HepG2 (cell line): ENCODE data around the gene ARHGEF16. TPM values are rescaled to one million over a fixed set of nuclear protein-coding genes. Genes with fewer than 3 reads are reported as not detected.
A peak's percentile ranks its signal among the peaks of the same experiment; 100 is the strongest.

Experiments used
- HES4 ChIP-seq: sonication (generic); formaldehyde crosslinking; IDR thresholded peaks from 2 replicates; pipeline ENCODE4 v1.9.0; 2021; ENCODE audit warnings: mild to moderate bottlenecking, missing genetic modification reagents, borderline replicate concordance
- HNRNPH1 ChIP-seq: fragments of 200-400 bp; formaldehyde crosslinking; optimal IDR thresholded peaks from 2 replicates; pipeline ENCODE3; 2017; ENCODE audit warnings: mild to moderate bottlenecking, low read depth, low read length
- IRX3 ChIP-seq: sonication (generic); formaldehyde crosslinking; IDR thresholded peaks from 2 replicates; pipeline ENCODE4 v1.8.1; 2023; ENCODE audit warnings: mild to moderate bottlenecking, low read depth, missing genetic modification reagents, borderline replicate concordance
- JARID2 ChIP-seq: sonication (generic); formaldehyde crosslinking; IDR thresholded peaks from 2 replicates; pipeline ENCODE4 v1.8.1; 2023; ENCODE audit warnings: missing genetic modification reagents, inconsistent platforms; ENCODE audit not compliant: insufficient replicate concordance
- LRRFIP1 ChIP-seq: sonication (generic); formaldehyde crosslinking; conservative IDR thresholded peaks from 2 replicates; pipeline ENCODE4 v1.4.0; 2020; ENCODE audit warnings: missing genetic modification reagents
- MAF1 ChIP-seq: sonication (generic); formaldehyde crosslinking; IDR thresholded peaks from 2 replicates; pipeline ENCODE4 v1.5.0; 2020; ENCODE audit warnings: missing genetic modification reagents, borderline replicate concordance
- MTERF4 ChIP-seq: sonication (generic); formaldehyde crosslinking; IDR thresholded peaks from 2 replicates; pipeline ENCODE4 v1.8.0; 2023; ENCODE audit warnings: mild to moderate bottlenecking, missing genetic modification reagents
- NCOA2 ChIP-seq: sonication (generic); formaldehyde crosslinking; IDR thresholded peaks from 2 replicates; pipeline ENCODE4 v1.8.0; 2022; ENCODE audit warnings: inconsistent platforms
- NR1H2 ChIP-seq: sonication (generic); formaldehyde crosslinking; IDR thresholded peaks from 2 replicates; pipeline ENCODE4 v1.8.1; 2022; ENCODE audit warnings: low read depth, missing genetic modification reagents, borderline replicate concordance
- NRL ChIP-seq: sonication (generic); formaldehyde crosslinking; IDR thresholded peaks from 2 replicates; pipeline ENCODE4 v1.5.0; 2020; ENCODE audit warnings: missing genetic modification reagents, mild to moderate bottlenecking, moderate library complexity, borderline replicate concordance
- PITX1 ChIP-seq: sonication (generic); formaldehyde crosslinking; IDR thresholded peaks from 2 replicates; pipeline ENCODE4 v1.5.1; 2020; ENCODE audit warnings: mild to moderate bottlenecking, missing genetic modification reagents
- RARG ChIP-seq: sonication (generic); formaldehyde crosslinking; IDR thresholded peaks from 2 replicates; pipeline ENCODE4 v1.4.0; 2020; ENCODE audit warnings: low read depth, mild to moderate bottlenecking, missing genetic modification reagents
- SMAD1 ChIP-seq: sonication (generic); formaldehyde crosslinking; IDR thresholded peaks from 2 replicates; pipeline ENCODE4 v1.4.0; 2020; ENCODE audit warnings: missing genetic modification reagents, low read depth, mild to moderate bottlenecking, borderline replicate concordance
- SNRNP70 ChIP-seq: fragments of 200-400 bp; formaldehyde crosslinking; IDR thresholded peaks from 2 replicates; pipeline ENCODE4 v1.6.1; 2017; ENCODE audit warnings: mild to moderate bottlenecking, low read depth, low read length, moderate library complexity
- TRIM24 ChIP-seq: sonication (generic); formaldehyde crosslinking; IDR thresholded peaks from 2 replicates; pipeline ENCODE4 v1.8.0; 2022; ENCODE audit warnings: mild to moderate bottlenecking, missing genetic modification reagents
- ZFY ChIP-seq: sonication (generic); formaldehyde crosslinking; IDR thresholded peaks from 2 replicates; pipeline ENCODE4 v1.4.0; 2020; ENCODE audit warnings: missing genetic modification reagents
- ZNF281 ChIP-seq: sonication (generic); formaldehyde crosslinking; IDR thresholded peaks from 2 replicates; pipeline ENCODE4 v1.4.0; 2020; ENCODE audit warnings: missing genetic modification reagents, borderline replicate concordance
- ZNF460 ChIP-seq: sonication (generic); formaldehyde crosslinking; IDR thresholded peaks from 2 replicates; pipeline ENCODE4 v1.5.1; 2020; ENCODE audit warnings: missing genetic modification reagents, mild to moderate bottlenecking, borderline replicate concordance
- ZNF468 ChIP-seq: sonication (generic); formaldehyde crosslinking; IDR thresholded peaks from 2 replicates; pipeline ENCODE4 v1.8.0; 2022; ENCODE audit warnings: mild to moderate bottlenecking, moderate library complexity, missing genetic modification reagents
- ZNF496 ChIP-seq: sonication (generic); formaldehyde crosslinking; IDR thresholded peaks from 2 replicates; pipeline ENCODE4 v1.8.1; 2023; ENCODE audit warnings: mild to moderate bottlenecking, moderate library complexity, missing genetic modification reagents; ENCODE audit not compliant: insufficient replicate concordance
- ZNF605 ChIP-seq: sonication (generic); formaldehyde crosslinking; IDR thresholded peaks from 2 replicates; pipeline ENCODE4 v1.8.0; 2022; ENCODE audit warnings: mild to moderate bottlenecking, missing genetic modification reagents
- ZNF775 ChIP-seq: sonication (generic); formaldehyde crosslinking; IDR thresholded peaks from 2 replicates; pipeline ENCODE4 v1.4.0; 2020; ENCODE audit warnings: missing genetic modification reagents, mild to moderate bottlenecking, moderate library complexity, borderline replicate concordance
- ZSCAN12 ChIP-seq: sonication (generic); formaldehyde crosslinking; IDR thresholded peaks from 2 replicates; pipeline ENCODE4 v1.9.0; 2021; ENCODE audit warnings: mild to moderate bottlenecking, missing genetic modification reagents
- ZSCAN30 ChIP-seq: sonication (generic); formaldehyde crosslinking; IDR thresholded peaks from 2 replicates; pipeline ENCODE4 v1.5.0; 2020; ENCODE audit warnings: mild to moderate bottlenecking, missing genetic modification reagents
- polyA plus RNA-seq, 8 experiments: library from polyadenylated mRNA; depleted of rRNA in 3 of 8; stranded (reverse) in 7 of 8; unstranded in 1 of 8; fragments of >200 nt; fragmentation: Illumina TruSeq in 4 of 8; extraction: Trizol in 4 of 8; gene quantifications; 2 replicates each; pipeline versions ENCODE4 v1.2.1 to v1.2.3, GENCODE V29; 2011 to 2016; ENCODE audit warnings: low read depth in 4 of 8, missing spikeins in 1 of 8, mixed read lengths in 1 of 8; ENCODE audit not compliant: insufficient read depth in 1 of 8
- total RNA-seq, 5 experiments: library from RNA; depleted of rRNA; stranded (reverse); fragments of >200 nt; fragmentation: Illumina TruSeq; extraction: Trizol; gene quantifications; 2 replicates each; pipeline ENCODE4 v1.2.3, GENCODE V29; 2016; ENCODE audit warnings: low read depth in 1 of 5

Gene ARHGEF16
- total and polyA plus RNA-seq, 2 of the 13 experiments (the other 11 are each of a cell fraction or from before 2014, with no cell fraction given), result 20.3 to 39.9 TPM

- TF ChIP-seq ZNF468 (CRISPR knock-in tag) (no peak), RARG (CRISPR knock-in tag) (no peak), PITX1 (no peak), TRIM24 (no peak), HNRNPH1 (no peak), ZNF281 (peak; percentile 99), MTERF4 (CRISPR knock-in tag) (no peak), ZSCAN12 (CRISPR knock-in tag) (no peak), ZNF496 (CRISPR knock-in tag) (no peak), SMAD1 (CRISPR knock-in tag) (no peak), ZSCAN30 (CRISPR knock-in tag) (no peak), ZNF605 (CRISPR knock-in tag) (peak; percentile 72), ZNF775 (CRISPR knock-in tag) (no peak), ZNF460 (CRISPR knock-in tag) (no peak), LRRFIP1 (CRISPR knock-in tag) (no peak), HES4 (no peak), NCOA2 (CRISPR knock-in tag) (peak; percentile 50), NR1H2 (no peak), JARID2 (CRISPR knock-in tag) (no peak), NRL (CRISPR knock-in tag) (0 out of 2 replicates have a peak, but pooled peaks have one; percentile 12), SNRNP70 (no peak), IRX3 (no peak), ZFY (CRISPR knock-in tag) (no peak), MAF1 (CRISPR knock-in tag) (no peak)
These were observed 550 bp downstream of the ARHGEF16 start (continued) for GRCh38 chr1:3454811-3455618.
